B cell (primary cell): ENCODE results near the gene SIK3. TPM values are rescaled to one million over a fixed set of nuclear protein-coding genes. Genes with fewer than 3 reads are reported as not detected.
A peak's percentile ranks its signal among the peaks of the same experiment; 100 is the strongest.

Experiments used
- ATAC-seq: fragments of 200-7000 bp; cut with Tn5 transposase; one replicate; pipeline ENCODE4 v1.10.0; 2021; ENCODE audit warnings: low read depth, mild to moderate bottlenecking, moderate number of reproducible peaks, moderate library complexity
- CTCF ChIA-PET: fragments of 350-600 bp; sonication (Branson Sonifier 250); formaldehyde crosslinking; loops from one replicate; lab custom pipeline; 2021; ENCODE audit warnings: antibody characterized with exemption, inconsistent platforms; lab: Charles Lee
- POLR2A ChIA-PET: fragments of 350-600 bp; sonication (Branson Sonifier 250); formaldehyde crosslinking; loops from one replicate; lab custom pipeline; 2021; ENCODE audit warnings: antibody characterized with exemption; lab: Charles Lee
- DNase-seq: peaks from one replicate; pipeline ENCODE4 v3.0.0; 2013
- H2AFZ ChIP-seq: 2 replicates; pipeline ENCODE4 v1.6.1; 2012; ENCODE audit warnings: mild to moderate bottlenecking, low read depth, low read length; ENCODE audit not compliant: insufficient read depth, poor library complexity, severe bottlenecking
- H3K27ac ChIP-seq, 2 donors: 1 replicate in 1 of 2; 2 replicates in 1 of 2; pipeline ENCODE4 v1.5.1; 2012 to 2013; ENCODE audit warnings: low read length in 2 of 2, mild to moderate bottlenecking in 2 of 2, moderate library complexity in 1 of 2
- H3K27me3 ChIP-seq, 4 experiments: fragments of 200-600 bp in 1 of 4; sonication (generic) in 1 of 4; replicated peaks in 1 of 4; 1 replicate in 2 of 4; 2 replicates in 2 of 4; pipeline versions ENCODE4 v1.6.1 to v1.7.0; 2013 to 2016; ENCODE audit warnings: low read length in 3 of 4, mild to moderate bottlenecking in 2 of 4, mixed read lengths in 1 of 4, moderate library complexity in 1 of 4; ENCODE audit not compliant: insufficient read depth in 4 of 4, control insufficient read depth in 3 of 4; ENCODE audit errors: control extremely low read depth in 1 of 4
- H3K36me3 ChIP-seq, 2 experiments: replicated peaks in 1 of 2; 1 replicate in 1 of 2; 2 replicates in 1 of 2; pipeline versions ENCODE4 v1.6.1 to v1.7.1; 2013; ENCODE audit warnings: low read length in 1 of 2; ENCODE audit not compliant: insufficient read depth in 2 of 2, control insufficient read depth in 1 of 2; ENCODE audit errors: control extremely low read depth in 1 of 2, extremely low read depth in 1 of 2
- H3K4me1 ChIP-seq, 2 donors: fragments of 200-600 bp in 1 of 2; sonication (generic) in 1 of 2; 1 replicate in 1 of 2; 2 replicates in 1 of 2; pipeline versions ENCODE4 v1.5.1 to v1.6.1; 2013 to 2017; ENCODE audit warnings: low read length in 2 of 2; ENCODE audit not compliant: control insufficient read depth in 2 of 2, insufficient read depth in 2 of 2
- H3K4me2 ChIP-seq: replicated peaks from 2 replicates; pipeline ENCODE3; 2012; ENCODE audit warnings: mild to moderate bottlenecking, low read depth, low read length; ENCODE audit not compliant: poor library complexity, severe bottlenecking
- H3K4me3 ChIP-seq, 5 experiments: fragments of 200-600 bp in 1 of 5; sonication (generic) in 1 of 5; 1 replicate in 3 of 5; 2 replicates in 2 of 5; pipeline versions ENCODE4 v1.5.1 to v1.7.0; 2011 to 2016; ENCODE audit warnings: low read length in 4 of 5, mild to moderate bottlenecking in 4 of 5, low read depth in 2 of 5, control low read depth in 1 of 5, moderate library complexity in 1 of 5; ENCODE audit not compliant: insufficient read depth in 1 of 5; ENCODE audit errors: control extremely low read depth in 1 of 5, extremely low read depth in 1 of 5
- H3K79me2 ChIP-seq: fragments of 200-600 bp; sonication (generic); one replicate; pipeline ENCODE4 v1.6.0; 2016; ENCODE audit warnings: low read length; ENCODE audit not compliant: control insufficient read depth, insufficient read depth
- H3K9ac ChIP-seq: fragments of 200-600 bp; sonication (generic); 2 replicates; pipeline ENCODE4 v1.6.1; 2017; ENCODE audit warnings: mild to moderate bottlenecking, low read length, moderate library complexity
- H3K9me3 ChIP-seq, 3 donors: one replicate each; pipeline versions ENCODE4 v1.6.1 to v1.7.1; 2013; ENCODE audit warnings: low read length in 2 of 3; ENCODE audit not compliant: control insufficient read depth in 2 of 3, insufficient read depth in 1 of 3; ENCODE audit errors: control extremely low read depth in 1 of 3
- H4K20me1 ChIP-seq: 2 replicates; pipeline ENCODE4 v1.6.0; 2012; ENCODE audit warnings: mild to moderate bottlenecking, low read length; ENCODE audit not compliant: insufficient read depth, control insufficient read depth, poor library complexity, severe bottlenecking
- H3K27ac Mint-ChIP-seq: one replicate; pipeline ENCODE4 v1.8.0; 2021; ENCODE audit warnings: mixed read lengths
- H3K27me3 Mint-ChIP-seq: one replicate; pipeline ENCODE4 v1.8.0; 2021; ENCODE audit warnings: mixed read lengths
- H3K4me1 Mint-ChIP-seq: one replicate; pipeline ENCODE4 v1.8.0; 2021; ENCODE audit warnings: mixed read lengths
- H3K4me3 Mint-ChIP-seq: one replicate; pipeline ENCODE4 v1.8.0; 2021; ENCODE audit warnings: mixed read lengths
- H3K9me3 Mint-ChIP-seq: one replicate; pipeline ENCODE4 v1.8.0; 2022; ENCODE audit warnings: mixed read lengths; ENCODE audit not compliant: insufficient read depth
- CTCF ChIP-seq: fragments of 200-600 bp; IDR thresholded peaks from one replicate; pipeline ENCODE4 v1.8.0; 2022; ENCODE audit warnings: antibody characterized with exemption, mild to moderate bottlenecking
- EZH2 ChIP-seq: IDR thresholded peaks from 2 replicates; pipeline ENCODE4 v1.6.1; 2012; ENCODE audit warnings: borderline replicate concordance, low read depth, mild to moderate bottlenecking, moderate library complexity, low read length; ENCODE audit not compliant: insufficient read depth, poor library complexity, severe bottlenecking
- WGBS: methylation state at CpG from one replicate; pipeline ENCODE4 v1.1.5; 2013; ENCODE audit warnings: missing lambda C conversion rate; ENCODE audit not compliant: insufficient coverage; 5-methylcytosine and 5-hydroxymethylcytosine counted together
- intact Hi-C: fragments of 100-400 bp; cut with micrococcal nuclease; formaldehyde crosslinking; loops from one replicate; pipeline ENCODE4 v1.10.0; 2022
- polyA plus RNA-seq: library from polyadenylated mRNA; depleted of rRNA; stranded (reverse); fragments of >200 nt; gene quantifications from 2 replicates; pipeline ENCODE4 v1.2.3, GENCODE V29; 2012
- total RNA-seq, 2 donors: library from RNA; stranded (reverse); fragments of 120-200 nt in 1 of 2; gene quantifications; 1 replicate in 1 of 2; 2 replicates in 1 of 2; pipeline versions ENCODE4 v1.2.3 to v1.2.4, GENCODE V29; 2013 to 2022

SIK3 gene
- total and polyA plus RNA-seq, 2 donors (not counting 1 experiment from before 2014, with no cell fraction given), result 36.5 to 180 TPM

DNA sequence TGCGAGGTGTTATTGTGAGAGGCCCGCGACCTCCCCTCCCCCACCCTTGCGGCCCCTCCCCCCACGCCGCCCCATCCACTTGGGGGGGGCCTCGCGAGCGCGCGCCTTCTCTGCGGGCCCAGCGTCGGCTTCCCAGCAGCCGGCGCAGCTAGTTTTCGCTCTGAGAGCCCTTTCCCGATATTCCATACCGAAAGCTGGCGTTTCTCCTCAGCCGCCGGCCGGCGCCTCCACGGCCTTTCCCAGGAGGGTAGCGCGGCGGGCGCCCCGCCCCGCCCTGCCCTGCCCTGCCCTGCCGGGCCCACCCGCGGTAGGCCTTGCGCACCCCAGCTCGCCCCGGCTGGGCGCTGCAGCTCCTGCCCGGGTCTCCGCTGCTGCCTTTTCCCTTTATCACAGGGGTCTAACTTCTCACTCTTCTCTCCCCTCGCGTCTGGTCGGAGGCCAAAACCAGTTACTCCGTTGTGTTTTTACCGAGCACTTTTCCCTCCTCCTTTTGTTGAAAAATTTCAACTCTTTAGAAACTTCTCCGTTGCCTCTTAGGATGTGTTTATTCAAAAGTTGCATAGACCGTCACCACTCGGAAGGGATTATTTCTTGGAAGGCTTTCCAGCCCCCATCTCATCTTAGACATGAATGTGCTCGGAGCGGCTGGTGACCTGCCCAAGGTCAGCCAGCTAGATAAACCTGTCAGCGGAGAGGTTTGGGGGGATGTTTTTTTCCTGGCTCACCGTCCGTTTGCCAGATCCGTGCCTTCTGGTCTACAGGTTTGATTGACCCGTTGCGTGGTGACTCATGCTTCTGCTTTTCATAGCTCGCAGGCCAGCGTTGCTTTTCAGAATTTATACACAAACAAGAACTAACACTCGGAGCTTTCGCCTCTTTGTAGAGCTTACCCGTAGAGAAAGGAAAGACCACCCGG is 46.5 kb upstream of the SIK3 start:
- H3K27ac Mint-ChIP-seq, result peak overlapping the region; percentile 98
- peaks cover 6% of the 10 kb centered on the region for H3K27me3 Mint-ChIP-seq
- peaks cover 62% of the 10 kb centered on the region for H3K79me2 ChIP-seq
- peak overlapping the region; percentile 92 for H2AFZ ChIP-seq
- no peaks in the 10 kb centered on the region for H3K9me3 Mint-ChIP-seq
- peak overlapping the region; percentile 83 for H3K9ac ChIP-seq
- H3K4me3 Mint-ChIP-seq, result peak overlapping the region; percentile 95
- H3K27me3 ChIP-seq, result no peaks in the 10 kb centered on the region
- peaks cover 0 to 22% of the 10 kb centered on the region in 2 experiments for H3K36me3 ChIP-seq
- intact Hi-C loops, result loop anchor here (1.0 to 10.0 kb wide), 5 partner anchors 34 to 180 kb away; partner anchors contain the start of genes CEP164, PCSK7, RNF214 and SIDT2
- H3K27ac ChIP-seq, result peak overlapping the region; percentile 80 to 87
- peaks cover 45% of the 10 kb centered on the region for H4K20me1 ChIP-seq
- peak overlapping the region; percentile 78 to 88 (median 82) for H3K4me3 ChIP-seq
- peak overlapping the region; percentile 86 for H3K4me2 ChIP-seq
- DNase-seq, result peak; percentile 65
- TF ChIP-seq CTCF (peak; percentile 5), EZH2 (no peak)
- H3K4me1 ChIP-seq, result peaks cover 20 to 25% of the 10 kb centered on the region in 2 donors
- ChIA-PET CTCF (interaction anchor here (0.5 to 4.0 kb wide), 12 partner anchors 28 to 357 kb away, joined by 3 to 38 read pairs (median 4); partner anchors contain the start of genes PCSK7, RNF214, SIDT2 and ZPR1), POLR2A (interaction anchor here (0.5 to 3.4 kb wide), 18 partner anchors 10 to 1853 kb away, joined by 3 to 34 read pairs (median 3); partner anchors contain the start of genes BUD13, CENATAC, CEP164 and PCSK7)
- no peaks in the 10 kb centered on the region for H3K9me3 ChIP-seq
- WGBS, result under 1% methylated on average over 46 of the region's 62 CpGs
- peaks cover 38% of the 10 kb centered on the region for H3K4me1 Mint-ChIP-seq
- peak; percentile 50 for ATAC-seq
